Muscle layer of duodenum (tissue), 2 donors: ENCODE measurements around the gene ARMS2.

Source experiments
- H3K27ac ChIP-seq: one replicate; pipeline ENCODE4 v1.7.0; 2013; ENCODE audit warnings: mild to moderate bottlenecking, low read length
- H3K27me3 ChIP-seq: one replicate; pipeline ENCODE4 v1.7.0; 2013; ENCODE audit warnings: low read depth, mild to moderate bottlenecking, control low read depth, low read length
- H3K36me3 ChIP-seq, 2 donors: one replicate each; pipeline ENCODE4 v1.7.0; 2013; ENCODE audit warnings: low read length in 2 of 2, control low read depth in 1 of 2, mild to moderate bottlenecking in 1 of 2; ENCODE audit not compliant: insufficient read depth in 2 of 2, control insufficient read depth in 1 of 2
- H3K4me1 ChIP-seq, 2 donors: one replicate each; pipeline ENCODE4 v1.7.0; 2013; ENCODE audit warnings: low read length in 2 of 2, mild to moderate bottlenecking in 2 of 2, control low read depth in 1 of 2, moderate library complexity in 1 of 2; ENCODE audit not compliant: insufficient read depth in 2 of 2, control insufficient read depth in 1 of 2
- H3K4me3 ChIP-seq, 2 donors: one replicate each; pipeline ENCODE4 v1.7.0; 2013; ENCODE audit warnings: low read length in 2 of 2, low read depth in 1 of 2, mild to moderate bottlenecking in 1 of 2
- H3K9me3 ChIP-seq, 2 donors: one replicate each; pipeline ENCODE4 v1.7.0; 2013; ENCODE audit warnings: low read length in 2 of 2, control low read depth in 1 of 2, mild to moderate bottlenecking in 1 of 2; ENCODE audit not compliant: control insufficient read depth in 1 of 2
- donor health status: healthy.

Gene ARMS2

GRCh38 chr10:122497241-122497640, 42.8 kb downstream of the ARMS2 start:
- H3K27ac ChIP-seq: no peak overlapping the region
- peaks cover 8 to 53% of the 10 kb centered on the region in 2 donors for H3K4me1 ChIP-seq
- no peaks in the 10 kb centered on the region for H3K27me3 ChIP-seq
- H3K4me3 ChIP-seq: no peak overlapping the region
- H3K36me3 ChIP-seq: no peaks in the 10 kb centered on the region
- H3K9me3 ChIP-seq: no peaks in the 10 kb centered on the region

- no peaks in the 10 kb centered on the region for H3K27me3 ChIP-seq
- no peaks in the 10 kb centered on the region for H3K36me3 ChIP-seq
- peaks cover 8 to 46% of the 10 kb centered on the region in 2 donors for H3K4me1 ChIP-seq
- H3K4me3 ChIP-seq: no peak overlapping the region
- H3K27ac ChIP-seq: no peak overlapping the region
- no peaks in the 10 kb centered on the region for H3K9me3 ChIP-seq
These were observed 44.1 kb downstream of the ARMS2 start for GRCh38 chr10:122498521-122498920.

- no peak overlapping the region for H3K27ac ChIP-seq
- no peaks in the 10 kb centered on the region for H3K27me3 ChIP-seq
- no peak overlapping the region for H3K4me3 ChIP-seq
- no peaks in the 10 kb centered on the region for H3K9me3 ChIP-seq
- no peaks in the 10 kb centered on the region for H3K36me3 ChIP-seq
- H3K4me1 ChIP-seq: peaks cover 8 to 43% of the 10 kb centered on the region in 2 donors
These were observed 44.6 kb downstream of the ARMS2 start for GRCh38 chr10:122499012-122499411.

- peaks cover 8 to 43% of the 10 kb centered on the region in 2 donors for H3K4me1 ChIP-seq
- H3K9me3 ChIP-seq: no peaks in the 10 kb centered on the region
- H3K27ac ChIP-seq: no peak overlapping the region
- no peaks in the 10 kb centered on the region for H3K27me3 ChIP-seq
- no peak overlapping the region for H3K4me3 ChIP-seq
- H3K36me3 ChIP-seq: no peaks in the 10 kb centered on the region
These were observed 45.1 kb downstream of the ARMS2 start for GRCh38 chr10:122499491-122499941.

GRCh38 chr10:122500194-122500593, 45.7 kb downstream of the ARMS2 start:
- no peak overlapping the region for H3K27ac ChIP-seq
- H3K9me3 ChIP-seq: no peaks in the 10 kb centered on the region

GRCh38 chr10:122500726-122501125, 46.3 kb downstream of the ARMS2 start:
- Histone ChIP-seq H3K9me3 (no peaks in the 10 kb centered on the region), H3K4me1 (peaks cover 14 to 44% of the 10 kb centered on the region in 2 donors), H3K27ac (no peak overlapping the region), H3K36me3 (no peaks in the 10 kb centered on the region), H3K4me3 (no peak overlapping the region), H3K27me3 (no peaks in the 10 kb centered on the region)

More at GRCh38 chr10:122500194-122500593, 45.7 kb downstream of the ARMS2 start:
- Histone ChIP-seq H3K36me3 (no peaks in the 10 kb centered on the region), H3K4me3 (no peak overlapping the region), H3K27me3 (no peaks in the 10 kb centered on the region), H3K4me1 (peaks cover 14 to 43% of the 10 kb centered on the region in 2 donors)

- Histone ChIP-seq H3K27me3 (no peaks in the 10 kb centered on the region), H3K4me1 (peaks cover 14 to 44% of the 10 kb centered on the region in 2 donors), H3K27ac (no peak overlapping the region), H3K9me3 (no peaks in the 10 kb centered on the region), H3K4me3 (no peak overlapping the region), H3K36me3 (peaks cover 0 to 9% of the 10 kb centered on the region in 2 donors)
These were observed 48.6 kb downstream of the ARMS2 start for GRCh38 chr10:122503012-122503411.

GRCh38 chr10:122503886-122504609, 49.6 kb downstream of the ARMS2 start:
- peaks cover 0 to 18% of the 10 kb centered on the region in 2 donors for H3K36me3 ChIP-seq
- H3K27me3 ChIP-seq: no peaks in the 10 kb centered on the region
- no peaks in the 10 kb centered on the region for H3K9me3 ChIP-seq
- H3K4me3 ChIP-seq: no peak overlapping the region
- peaks cover 13 to 36% of the 10 kb centered on the region in 2 donors for H3K4me1 ChIP-seq
- no peak overlapping the region for H3K27ac ChIP-seq

- Histone ChIP-seq H3K36me3 (peaks cover 0 to 24% of the 10 kb centered on the region in 2 donors), H3K27me3 (no peaks in the 10 kb centered on the region), H3K27ac (no peak overlapping the region), H3K9me3 (no peaks in the 10 kb centered on the region), H3K4me1 (peaks cover 7 to 30% of the 10 kb centered on the region in 2 donors), H3K4me3 (no peak overlapping the region)
These were observed 50.1 kb downstream of the ARMS2 start for GRCh38 chr10:122504610-122504950.

GRCh38 chr10:122505011-122505410, 50.6 kb downstream of the ARMS2 start:
- Histone ChIP-seq H3K9me3 (no peaks in the 10 kb centered on the region), H3K4me3 (no peak overlapping the region), H3K27me3 (no peaks in the 10 kb centered on the region), H3K27ac (no peak overlapping the region), H3K36me3 (peaks cover 0 to 28% of the 10 kb centered on the region in 2 donors), H3K4me1 (peaks cover 6 to 26% of the 10 kb centered on the region in 2 donors)

GRCh38 chr10:122505885-122506645, 51.6 kb downstream of the ARMS2 start:
- Histone ChIP-seq H3K4me1 (peaks cover 6 to 17% of the 10 kb centered on the region in 2 donors), H3K36me3 (peaks cover 0 to 34% of the 10 kb centered on the region in 2 donors), H3K4me3 (no peak overlapping the region), H3K27me3 (no peaks in the 10 kb centered on the region), H3K9me3 (no peaks in the 10 kb centered on the region), H3K27ac (no peak overlapping the region)
